Keratinocyte (primary cell): ENCODE measurements around the gene UBAC2. TPM values are rescaled to one million over a fixed set of nuclear protein-coding genes. Genes with fewer than 3 reads are reported as not detected.

Source experiments
- DNase-seq: peaks from one replicate; pipeline ENCODE4 v3.0.0-alpha.2; 2011; ENCODE audit warnings: low read depth, missing footprints, low spot score
- FAIRE-seq: peaks from 2 replicates; lab custom pipeline; 2011; peaks lifted over from hg19 to GRCh38; lab: Jason Lieb, UNC
- H2AFZ ChIP-seq: 2 replicates; pipeline ENCODE4 v1.6.0; 2012; ENCODE audit warnings: low read length, control low read depth, inconsistent platforms; ENCODE audit not compliant: control insufficient read depth
- H3K27ac ChIP-seq: 2 replicates; pipeline ENCODE4 v1.5.1; 2011; ENCODE audit warnings: low read length; ENCODE audit not compliant: control insufficient read depth, insufficient read depth
- H3K27me3 ChIP-seq: 3 replicates; pipeline ENCODE4 v1.6.0; 2011; ENCODE audit warnings: low read length; ENCODE audit not compliant: control insufficient read depth, insufficient read depth; ENCODE audit errors: extremely low read depth
- H3K36me3 ChIP-seq, 2 experiments: 2 replicates in 1 of 2; 3 replicates in 1 of 2; pipeline ENCODE4 v1.5.1; 2011; ENCODE audit warnings: low read length in 2 of 2, mild to moderate bottlenecking in 1 of 2; ENCODE audit not compliant: control insufficient read depth in 2 of 2, insufficient read depth in 2 of 2; ENCODE audit errors: extremely low read depth in 1 of 2
- H3K4me1 ChIP-seq: 3 replicates; pipeline ENCODE4 v1.5.1; 2011; ENCODE audit warnings: low read length; ENCODE audit not compliant: control insufficient read depth, insufficient read depth; ENCODE audit errors: extremely low read depth
- H3K4me2 ChIP-seq: 3 replicates; pipeline ENCODE4 v1.6.0; 2011; ENCODE audit warnings: low read depth, low read length; ENCODE audit not compliant: control insufficient read depth, insufficient read depth; ENCODE audit errors: extremely low read depth
- H3K4me3 ChIP-seq, 3 experiments: fragments of 200-600 bp in 1 of 3; sonication (generic) in 1 of 3; 2 replicates in 2 of 3; 3 replicates in 1 of 3; pipeline ENCODE4 v1.5.1; 2011 to 2016; ENCODE audit warnings: low read length in 3 of 3, mild to moderate bottlenecking in 3 of 3, control low read depth in 2 of 3, inconsistent platforms in 1 of 3, low read depth in 1 of 3, mixed read lengths in 1 of 3, mixed run types in 1 of 3, moderate library complexity in 1 of 3; ENCODE audit not compliant: control insufficient read depth in 2 of 3, insufficient read depth in 2 of 3; ENCODE audit errors: extremely low read depth in 1 of 3
- H3K79me2 ChIP-seq: 2 replicates; pipeline ENCODE4 v1.6.0; 2012; ENCODE audit warnings: low read length; ENCODE audit not compliant: control insufficient read depth, insufficient read depth
- H3K9ac ChIP-seq: 3 replicates; pipeline ENCODE4 v1.6.0; 2011; ENCODE audit warnings: low read length; ENCODE audit not compliant: control insufficient read depth, insufficient read depth; ENCODE audit errors: extremely low read depth
- H3K9me1 ChIP-seq: 3 replicates; pipeline ENCODE4 v1.6.0; 2011; ENCODE audit warnings: low read length; ENCODE audit not compliant: control insufficient read depth, insufficient read depth; ENCODE audit errors: extremely low read depth
- H3K9me3 ChIP-seq: 2 replicates; pipeline ENCODE4 v1.5.1; 2012; ENCODE audit warnings: low read depth, low read length; ENCODE audit not compliant: control insufficient read depth
- H4K20me1 ChIP-seq: 3 replicates; pipeline ENCODE4 v1.6.0; 2011; ENCODE audit warnings: low read length; ENCODE audit not compliant: control insufficient read depth, insufficient read depth; ENCODE audit errors: extremely low read depth
- CTCF ChIP-seq, 3 experiments: IDR thresholded peaks in 1 of 3; conservative IDR thresholded peaks in 1 of 3; optimal IDR thresholded peaks in 1 of 3; 2 replicates in 2 of 3; 3 replicates in 1 of 3; pipeline versions ENCODE3 to v1.5.1; 2011; ENCODE audit warnings: low read length in 3 of 3, mild to moderate bottlenecking in 3 of 3, moderate library complexity in 2 of 3, control low read depth in 1 of 3, inconsistent platforms in 1 of 3; ENCODE audit not compliant: insufficient read depth in 2 of 3; ENCODE audit errors: extremely low read depth in 1 of 3
- EZH2 ChIP-seq: IDR thresholded peaks from one replicate; pipeline ENCODE4 v1.6.1; 2012; ENCODE audit warnings: inconsistent platforms, mild to moderate bottlenecking, low read length, moderate library complexity
- dilution Hi-C: fragments of 300-500 bp; cut with MboI; formaldehyde crosslinking; loops from one replicate; pipeline ENCODE4 v1.7.0; 2020; ENCODE audit warnings: low sequenced_read_pairs; ENCODE audit not compliant: extremely low pct_ligation_motif_present
- polyA plus RNA-seq, 5 experiments: library from polyadenylated mRNA; depleted of rRNA in 3 of 5; stranded (reverse) in 3 of 5; stranded (forward) in 1 of 5; unstranded in 1 of 5; fragments of >200 nt; gene quantifications; 1 replicate in 1 of 5; 2 replicates in 3 of 5; 3 replicates in 1 of 5; pipeline versions ENCODE4 v1.2.1 to v1.2.3, GENCODE V29; 2011 to 2012; ENCODE audit warnings: missing spikeins in 2 of 5, low read depth in 1 of 5, low replicate concordance in 1 of 5

The UBAC2 gene
- polyA plus RNA-seq, 1 donor (not counting 4 experiments of a cell fraction or from before 2014, with no cell fraction given), result 104 TPM

DNA sequence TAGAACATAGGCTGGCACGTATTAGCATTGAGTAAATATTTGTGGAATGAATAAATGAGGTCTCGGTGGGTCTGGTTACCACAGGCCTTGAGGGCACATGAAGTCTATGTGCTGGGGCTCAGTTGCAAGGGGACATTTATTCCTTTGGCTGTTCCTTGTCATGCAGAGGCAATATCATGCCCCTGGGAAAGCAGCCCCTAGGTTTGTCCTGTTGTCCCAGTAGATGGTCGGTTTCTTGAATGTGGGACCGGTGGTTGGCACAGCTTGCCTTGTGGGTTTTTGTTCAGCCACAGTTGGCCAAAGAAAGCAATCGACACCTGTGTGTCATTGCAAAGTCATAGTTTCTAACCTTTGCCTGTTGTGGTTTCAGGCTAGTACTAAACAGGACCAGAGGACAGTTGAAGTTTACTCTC lies 131.2 kb downstream of the UBAC2 start:
- H3K36me3 ChIP-seq, result peaks cover 5 to 10% of the 10 kb centered on the region in 2 experiments
- dilution Hi-C loops, result no loop called here
- no peak overlapping the region for H3K4me3 ChIP-seq
- no peaks in the 10 kb centered on the region for H4K20me1 ChIP-seq
- H3K9ac ChIP-seq, result no peak overlapping the region
- TF ChIP-seq EZH2 (no peak), CTCF (optimal IDR thresholded peaks at IDR 0.05 in 1 of 3, IDR thresholded peaks at IDR 0.05 in 1 of 3, conservative IDR thresholded peaks at IDR 0.05 in 1 of 3; ENCODE audit: extremely low read depth in 1 of 3, insufficient read depth in 2 of 3, low read length in 3 of 3) (no peak)
- FAIRE-seq (no peak), DNase-seq (no peak)
- H3K27ac ChIP-seq, result no peak overlapping the region
- no peak overlapping the region for H2AFZ ChIP-seq
- H3K9me1 ChIP-seq, result no peaks in the 10 kb centered on the region
- no peaks in the 10 kb centered on the region for H3K27me3 ChIP-seq
- no peaks in the 10 kb centered on the region for H3K79me2 ChIP-seq
- no peaks in the 10 kb centered on the region for H3K9me3 ChIP-seq
- no peaks in the 10 kb centered on the region for H3K4me1 ChIP-seq
- no peak overlapping the region for H3K4me2 ChIP-seq

GRCh38 chr13:99332456-99332855 lies 131.8 kb downstream of the UBAC2 start:
- Histone ChIP-seq H3K9me3 (no peaks in the 10 kb centered on the region), H3K4me2 (no peak overlapping the region)
- dilution Hi-C loops, result no loop called here

More at GRCh38 chr13:99332456-99332855, 131.8 kb downstream of the UBAC2 start:
- H3K4me3 ChIP-seq, result no peak overlapping the region
- H3K9me1 ChIP-seq, result no peaks in the 10 kb centered on the region
- DNase-seq, result no peak
- H4K20me1 ChIP-seq, result no peaks in the 10 kb centered on the region
- FAIRE-seq, result no peak
- H2AFZ ChIP-seq, result no peak overlapping the region
- no peaks in the 10 kb centered on the region for H3K27me3 ChIP-seq
- H3K36me3 ChIP-seq, result peaks cover 5 to 10% of the 10 kb centered on the region in 2 experiments
- no peaks in the 10 kb centered on the region for H3K4me1 ChIP-seq
- no peak overlapping the region for H3K27ac ChIP-seq
- TF ChIP-seq CTCF (optimal IDR thresholded peaks at IDR 0.05 in 1 of 3, IDR thresholded peaks at IDR 0.05 in 1 of 3, conservative IDR thresholded peaks at IDR 0.05 in 1 of 3; ENCODE audit: extremely low read depth in 1 of 3, insufficient read depth in 2 of 3, low read length in 3 of 3) (no peak), EZH2 (no peak)
- H3K9ac ChIP-seq, result no peak overlapping the region
- no peaks in the 10 kb centered on the region for H3K79me2 ChIP-seq
